ENCODE results near the gene NOXA1.
"Not testable (repeated sequence)": the region's sequence is repeated elsewhere in the genome, so short reads cannot be mapped to it uniquely, and the experiment has no call there.

NOXA1 gene

GRCh38 chr9:137441289-137441934, 18.2 kb downstream of the NOXA1 start, which contains the start of gene ENTPD8:
TSS of gene ENTPD8 (minus strand) at chr9:137441357. CDS start at chr9:137438285, 3,072 bp downstream.
- FAIRE-seq, result no peak

- no peak for FAIRE-seq
Observed at GRCh38 chr9:137441935-137442321, 18.7 kb downstream of the NOXA1 start.

GRCh38 chr9:137444106-137444790, 21.1 kb downstream of the NOXA1 start:
- no peak for FAIRE-seq

- no peak for FAIRE-seq
Observed at GRCh38 chr9:137445275-137445807, 22.1 kb downstream of the NOXA1 start.

- no peak for FAIRE-seq
Observed at GRCh38 chr9:137445930-137446431, 22.8 kb downstream of the NOXA1 start.

- no peak for FAIRE-seq
Observed at GRCh38 chr9:137446851-137447471, 23.8 kb downstream of the NOXA1 start.

- FAIRE-seq, result no peak
Observed at GRCh38 chr9:137447722-137448601, 24.8 kb downstream of the NOXA1 start.

GRCh38 chr9:137448602-137448962, 25.4 kb downstream of the NOXA1 start:
- no peak for FAIRE-seq

GRCh38 chr9:137449081-137449844, 26.1 kb downstream of the NOXA1 start:
- FAIRE-seq, result no peak

GRCh38 chr9:137449931-137450538, 26.8 kb downstream of the NOXA1 start:
- FAIRE-seq, result no peak

- not testable (repeated sequence) for FAIRE-seq
Observed at GRCh38 chr9:137450539-137451222, 27.5 kb downstream of the NOXA1 start.

- FAIRE-seq, result not testable (repeated sequence)
Observed at GRCh38 chr9:137451264-137452005, 28.2 kb downstream of the NOXA1 start.

GRCh38 chr9:137452006-137452760, 29.0 kb downstream of the NOXA1 start:
- no peak for FAIRE-seq

GRCh38 chr9:137452761-137453642, 29.8 kb downstream of the NOXA1 start:
- FAIRE-seq, result no peak

GRCh38 chr9:137453643-137454081, 30.5 kb downstream of the NOXA1 start:
- no peak for FAIRE-seq

- no peak for FAIRE-seq
Observed at GRCh38 chr9:137454145-137454596, 31.0 kb downstream of the NOXA1 start.

GRCh38 chr9:137454597-137455358, 31.6 kb downstream of the NOXA1 start:
- no peak for FAIRE-seq

Data from A204.1 (cell line).